Liver (tissue), 9 donors: ENCODE data around the gene SMOC1. TPM values are rescaled to one million over a fixed set of nuclear protein-coding genes. Genes with fewer than 3 reads are reported as not detected.

ENCODE experiments used
- DNase-seq: peaks from one replicate; pipeline ENCODE4 v3.0.0-alpha.2; 2017; ENCODE audit warnings: low spot score
- H3K27ac ChIP-seq, 2 donors: one replicate each; pipeline ENCODE4 v1.7.0; 2013; ENCODE audit warnings: inconsistent platforms in 2 of 2, low read length in 2 of 2, control low read depth in 1 of 2, low read depth in 1 of 2, mild to moderate bottlenecking in 1 of 2
- H3K27me3 ChIP-seq, 4 donors: one replicate each; pipeline versions ENCODE4 v1.6.1 to v1.7.0; 2013; ENCODE audit warnings: low read length in 3 of 4, inconsistent platforms in 1 of 4, mild to moderate bottlenecking in 1 of 4, moderate library complexity in 1 of 4; ENCODE audit not compliant: control insufficient read depth in 4 of 4, insufficient read depth in 4 of 4
- H3K36me3 ChIP-seq, 4 donors: one replicate each; pipeline versions ENCODE4 v1.6.1 to v1.7.0; 2013; ENCODE audit warnings: low read length in 3 of 4, mild to moderate bottlenecking in 3 of 4, low read depth in 1 of 4, moderate library complexity in 1 of 4; ENCODE audit not compliant: control insufficient read depth in 4 of 4, insufficient read depth in 3 of 4
- H3K4me1 ChIP-seq, 4 donors: one replicate each; pipeline versions ENCODE4 v1.6.1 to v1.7.0; 2013; ENCODE audit warnings: low read length in 3 of 4, mild to moderate bottlenecking in 3 of 4, moderate library complexity in 1 of 4; ENCODE audit not compliant: control insufficient read depth in 4 of 4, insufficient read depth in 4 of 4
- H3K4me3 ChIP-seq, 3 donors: one replicate each; pipeline versions ENCODE4 v1.6.1 to v1.7.0; 2013; ENCODE audit warnings: low read length in 3 of 3, control low read depth in 1 of 3, low read depth in 1 of 3, mild to moderate bottlenecking in 1 of 3
- H3K9ac ChIP-seq, 2 donors: one replicate each; pipeline ENCODE4 v1.7.0; 2013; ENCODE audit warnings: low read length in 2 of 2, mild to moderate bottlenecking in 2 of 2, moderate library complexity in 2 of 2, control low read depth in 1 of 2, low read depth in 1 of 2
- H3K9me3 ChIP-seq, 4 donors: one replicate each; pipeline versions ENCODE4 v1.6.1 to v1.7.0; 2013; ENCODE audit warnings: low read length in 3 of 4; ENCODE audit not compliant: control insufficient read depth in 4 of 4
- ATF3 ChIP-seq: IDR thresholded peaks from 2 replicates; pipeline ENCODE4 v1.6.1; 2016; ENCODE audit warnings: antibody characterized with exemption
- CTCF ChIP-seq: fragments of 150-350 bp; IDR thresholded peaks from 2 replicates; pipeline ENCODE4 v1.5.1; 2017; ENCODE audit warnings: improper control_type of control experiment, low read depth, low read length; ENCODE audit not compliant: missing input control
- EGR1 ChIP-seq, 2 donors: IDR thresholded peaks; 2 replicates each; pipeline ENCODE4 v1.6.1; 2016 to 2018; ENCODE audit warnings: antibody characterized with exemption in 2 of 2, low read depth in 2 of 2
- FOXA1 ChIP-seq: IDR thresholded peaks from 2 replicates; pipeline ENCODE4 v1.6.1; 2016; ENCODE audit warnings: antibody characterized with exemption
- FOXA2 ChIP-seq: IDR thresholded peaks from 2 replicates; pipeline ENCODE4 v1.6.1; 2016; ENCODE audit warnings: antibody characterized with exemption
- GABPA ChIP-seq, 2 donors: IDR thresholded peaks in 1 of 2; conservative IDR thresholded peaks in 1 of 2; 2 replicates each; pipeline ENCODE4 v1.6.1; 2016; ENCODE audit warnings: antibody characterized with exemption in 2 of 2, mild to moderate bottlenecking in 1 of 2, moderate library complexity in 1 of 2
- HNF4A ChIP-seq, 2 donors: conservative IDR thresholded peaks; 2 replicates each; pipeline ENCODE4 v1.6.1; 2016; ENCODE audit warnings: antibody characterized with exemption in 2 of 2, mild to moderate bottlenecking in 2 of 2
- HNF4G ChIP-seq: IDR thresholded peaks from 2 replicates; pipeline ENCODE4 v1.6.1; 2016; ENCODE audit warnings: antibody characterized with exemption
- JUND ChIP-seq, 2 donors: IDR thresholded peaks; 2 replicates each; pipeline ENCODE4 v1.6.1; 2016; ENCODE audit warnings: antibody characterized with exemption in 2 of 2
- MAX ChIP-seq: IDR thresholded peaks from 2 replicates; pipeline ENCODE4 v1.6.1; 2016; ENCODE audit warnings: antibody characterized with exemption
- NR2F2 ChIP-seq: IDR thresholded peaks from 2 replicates; pipeline ENCODE4 v1.6.1; 2016; ENCODE audit warnings: antibody characterized with exemption
- RAD21 ChIP-seq, 2 donors: IDR thresholded peaks; 2 replicates each; pipeline ENCODE4 v1.6.1; 2016; ENCODE audit warnings: antibody characterized with exemption in 2 of 2, mild to moderate bottlenecking in 2 of 2
- REST ChIP-seq: IDR thresholded peaks from 2 replicates; pipeline ENCODE4 v1.6.1; 2016; ENCODE audit warnings: antibody characterized with exemption, mild to moderate bottlenecking
- RXRA ChIP-seq, 2 donors: IDR thresholded peaks; 2 replicates each; pipeline ENCODE4 v1.6.1; 2017 to 2018; ENCODE audit warnings: antibody characterized with exemption in 2 of 2, mild to moderate bottlenecking in 1 of 2
- SP1 ChIP-seq: IDR thresholded peaks from 2 replicates; pipeline ENCODE4 v1.6.1; 2018; ENCODE audit warnings: antibody characterized with exemption, mild to moderate bottlenecking
- TAF1 ChIP-seq: conservative IDR thresholded peaks from 2 replicates; pipeline ENCODE4 v1.6.1; 2016; ENCODE audit warnings: antibody characterized with exemption, mild to moderate bottlenecking
- YY1 ChIP-seq: IDR thresholded peaks from 2 replicates; pipeline ENCODE4 v1.6.1; 2016; ENCODE audit warnings: antibody characterized with exemption, mild to moderate bottlenecking
- ZBTB33 ChIP-seq: IDR thresholded peaks from 2 replicates; pipeline ENCODE4 v1.6.1; 2016; ENCODE audit warnings: antibody characterized with exemption
- polyA plus RNA-seq, 2 donors: library from polyadenylated mRNA; stranded (reverse) in 1 of 2; unstranded in 1 of 2; fragments of 200-250 nt in 1 of 2; fragments of >200 nt in 1 of 2; fragmentation: Nextera tagmentation in 1 of 2; extraction: Ambion mirVana in 1 of 2; gene quantifications; one replicate each; pipeline versions ENCODE4 v1.2.1 to v1.2.3, GENCODE V29; 2013 to 2015
- total RNA-seq, 2 donors: library from RNA; depleted of rRNA; stranded (reverse); fragments of >200 nt; gene quantifications; one replicate each; pipeline ENCODE4 v1.2.3, GENCODE V29; 2014
- donor health status: healthy.
- donor health status: healthy.
- donor health status: healthy.
- donor health status: healthy.
- donor health status: healthy.

SMOC1 gene
- total and polyA plus RNA-seq, 4 donors = 11.2 to 43.7 (median 27.4) TPM

- peaks cover 4 to 24% (median 17%) of the 10 kb centered on the region in 4 donors for H3K4me1 ChIP-seq
- no peaks in the 10 kb centered on the region for H3K27me3 ChIP-seq
- no peaks in the 10 kb centered on the region for H3K9me3 ChIP-seq
- H3K27ac ChIP-seq = no peak overlapping the region
- no peak for TF ChIP-seq REST
- TF ChIP-seq HNF4A (conservative IDR thresholded peaks at IDR 0.05) = no peak
- no peak for TF ChIP-seq NR2F2
- TF ChIP-seq YY1 = no peak
- no peak for TF ChIP-seq GABPA (IDR thresholded peaks at IDR 0.05 in 1 of 2, conservative IDR thresholded peaks at IDR 0.05 in 1 of 2)
- TF ChIP-seq JUND (IDR thresholded peaks at IDR 0.05) = no peak
- TF ChIP-seq ATF3 = no peak
- TF ChIP-seq RAD21 (IDR thresholded peaks at IDR 0.05) = no peak
- TF ChIP-seq HNF4G = no peak
- TF ChIP-seq FOXA1 = no peak
- no peak for TF ChIP-seq EGR1 (IDR thresholded peaks at IDR 0.05; ENCODE audit: low read depth in 2 of 2)
- TF ChIP-seq CTCF = no peak
- no peak for TF ChIP-seq ZBTB33
- no peak for TF ChIP-seq RXRA (IDR thresholded peaks at IDR 0.05)
- TF ChIP-seq FOXA2 = no peak
- TF ChIP-seq TAF1 = no peak
- no peak for TF ChIP-seq MAX
- TF ChIP-seq SP1 = no peak
- peaks cover 0 to 12% (median 0%) of the 10 kb centered on the region in 4 donors for H3K36me3 ChIP-seq
- H3K4me3 ChIP-seq = no peak overlapping the region
- H3K9ac ChIP-seq = no peak overlapping the region
- DNase-seq = no peak
These were observed 109.8 kb downstream of the SMOC1 start for GRCh38 chr14:69988979-69989378.
